PC-9 (cell line): ENCODE data around the gene SMG6. TPM values are rescaled to one million over a fixed set of nuclear protein-coding genes. Genes with fewer than 3 reads are reported as not detected.

Experiments used
- BruUV-seq: library from RNA; stranded (reverse); fragments of 400-500 nt; replicated peaks from 2 replicates; lab custom pipeline; 2021; lab: Mats Ljungman, UMichigan
- CTCF ChIA-PET: fragments of 300-600 bp; sonication (Branson Sonifier 250); formaldehyde crosslinking; loops from one replicate; lab custom pipeline; 2022; ENCODE audit warnings: antibody characterized with exemption; lab: Charles Lee
- POLR2A ChIA-PET: fragments of 300-600 bp; sonication (Branson Sonifier 250); formaldehyde crosslinking; loops from one replicate; lab custom pipeline; 2022; ENCODE audit warnings: antibody characterized with exemption; ENCODE audit not compliant: unreplicated experiment; lab: Charles Lee
- DNase-seq, 2 experiments: peaks; one replicate each; pipeline versions ENCODE4 v3.0.0 to v3.0.0-alpha.2; 2015 to 2022; ENCODE audit warnings: mixed read lengths in 1 of 2
- H2AFZ ChIP-seq: fragments of 200-600 bp; sonication (generic); 2 replicates; pipeline ENCODE4 v1.8.1; 2017; ENCODE audit warnings: antibody characterized with exemption
- H3F3A ChIP-seq: fragments of 200-600 bp; sonication (generic); 2 replicates; pipeline ENCODE4 v1.8.1; 2017; ENCODE audit warnings: antibody characterized with exemption, mild to moderate bottlenecking, low read depth; ENCODE audit not compliant: insufficient read depth
- H3K27ac ChIP-seq: fragments of 200-600 bp; sonication (generic); 2 replicates; pipeline ENCODE4 v1.6.1; 2016; ENCODE audit warnings: mixed run types
- H3K27me3 ChIP-seq: fragments of 200-600 bp; sonication (generic); 2 replicates; pipeline ENCODE4 v1.6.1; 2016; ENCODE audit warnings: low read depth, mixed run types; ENCODE audit not compliant: insufficient read depth
- H3K36me3 ChIP-seq: fragments of 200-600 bp; sonication (generic); 2 replicates; pipeline ENCODE4 v1.6.1; 2016; ENCODE audit warnings: low read depth, mixed run types
- H3K4me1 ChIP-seq: fragments of 200-600 bp; sonication (generic); replicated peaks from 2 replicates; pipeline ENCODE4 v1.6.1; 2016; ENCODE audit warnings: mixed run types; ENCODE audit not compliant: insufficient read depth
- H3K4me2 ChIP-seq: fragments of 200-600 bp; sonication (generic); 2 replicates; pipeline ENCODE4 v1.6.1; 2017; ENCODE audit warnings: mixed run types
- H3K4me3 ChIP-seq: fragments of 200-600 bp; sonication (generic); 2 replicates; pipeline ENCODE4 v1.6.1; 2016; ENCODE audit warnings: mixed run types
- H3K79me2 ChIP-seq: fragments of 200-600 bp; sonication (generic); 2 replicates; pipeline ENCODE4 v1.6.1; 2017; ENCODE audit warnings: low read depth, mixed run types
- H3K9me2 ChIP-seq: fragments of 200-600 bp; sonication (generic); 2 replicates; pipeline ENCODE4 v1.8.1; 2017; ENCODE audit warnings: mild to moderate bottlenecking; ENCODE audit not compliant: insufficient read depth
- H3K9me3 ChIP-seq: fragments of 200-600 bp; sonication (generic); 2 replicates; pipeline ENCODE4 v1.8.1; 2016; ENCODE audit warnings: low read depth; ENCODE audit not compliant: insufficient read depth
- H4K20me1 ChIP-seq: fragments of 200-600 bp; sonication (generic); 2 replicates; pipeline ENCODE4 v1.8.1; 2017; ENCODE audit not compliant: insufficient read depth
- CTCF ChIP-seq: fragments of 200-600 bp; sonication (generic); conservative IDR thresholded peaks from 2 replicates; pipeline ENCODE4 v1.6.1; 2017; ENCODE audit warnings: mixed run types, antibody characterized with exemption, mild to moderate bottlenecking, moderate library complexity
- EZH2 ChIP-seq: fragments of 200-600 bp; sonication (generic); IDR thresholded peaks from 2 replicates; pipeline ENCODE4 v1.8.0; 2017; ENCODE audit warnings: antibody characterized with exemption, low read depth
- intact Hi-C: fragments of 100-400 bp; cut with micrococcal nuclease; formaldehyde crosslinking; loops from one replicate; pipeline ENCODE4 v1.10.0; 2022; ENCODE audit not compliant: unreplicated experiment
- total RNA-seq: library from RNA; stranded (reverse); gene quantifications from 2 replicates; pipeline ENCODE4 v1.2.3, GENCODE V29; 2021

The SMG6 gene
- total RNA-seq, 1 experiment from 2014 or later: 43.1 TPM

- ChIA-PET CTCF (no interaction called here), POLR2A (no interaction called here)
- Histone ChIP-seq H3K9me2 (no peaks in the 10 kb centered on the region), H3K9me3 (no peaks in the 10 kb centered on the region), H4K20me1 (no peaks in the 10 kb centered on the region), H3K27me3 (no peaks in the 10 kb centered on the region), H3K79me2 (peaks cover 6% of the 10 kb centered on the region), H2AFZ (no peak overlapping the region), H3K27ac (no peak overlapping the region), H3K4me3 (no peak overlapping the region), H3K36me3 (no peaks in the 10 kb centered on the region), H3K4me1 (peaks cover 31% of the 10 kb centered on the region), H3K4me2 (no peak overlapping the region), H3F3A (peaks cover 38% of the 10 kb centered on the region)
- no peak for TF ChIP-seq EZH2
- no peak for TF ChIP-seq CTCF
- DNase-seq: peak in 1 of 2 experiments; percentile 29
- BruUV-seq: no TSS peak
- intact Hi-C loops: no loop called here
These were observed 39.8 kb upstream of the SMG6 start for GRCh38 chr17:2343421-2343820.

GRCh38 chr17:2338315-2338657 lies 34.7 kb upstream of the SMG6 start:
- Histone ChIP-seq H3K27ac (no peak overlapping the region; the same call in 1 of the 2 replicates), H3K4me1 (peaks cover 20% of the 10 kb centered on the region; the same call in 1 of the 2 replicates)
- CTCF ChIA-PET: interaction anchor here (0.6 to 3.1 kb wide), 4 partner anchors 8 to 387 kb away, joined by 3 to 33 read pairs (median 4); no protein-coding TSS in a partner anchor

More at GRCh38 chr17:2338315-2338657, 34.7 kb upstream of the SMG6 start:
- Histone ChIP-seq H3K27me3 (no peaks in the 10 kb centered on the region), H4K20me1 (no peaks in the 10 kb centered on the region), H3K4me2 (peak overlapping the region; percentile 100), H3K9me3 (no peaks in the 10 kb centered on the region), H3F3A (peaks cover 19% of the 10 kb centered on the region; the same call in 1 of the 2 replicates), H3K79me2 (peaks cover 46% of the 10 kb centered on the region), H3K4me3 (peak overlapping the region; percentile 90), H2AFZ (peak overlapping the region; percentile 91), H3K9me2 (no peaks in the 10 kb centered on the region), H3K36me3 (peaks cover 22% of the 10 kb centered on the region)
- intact Hi-C loops: loop anchor here (1.0 kb wide), 2 partner anchors 8 to 21 kb away; no protein-coding TSS in a partner anchor
- TF ChIP-seq CTCF: no peak
- no peak for TF ChIP-seq EZH2
- BruUV-seq: TSS peak; percentile 22
- no peak for DNase-seq
- POLR2A ChIA-PET: interaction anchor here (0.6 to 1.4 kb wide), 7 partner anchors 10 to 566 kb away, joined by 3 to 11 read pairs (median 4); partner anchors contain the start of genes SMG6 and SRR
